ENCODE results near the gene MAP3K4.

The MAP3K4 gene

DNA sequence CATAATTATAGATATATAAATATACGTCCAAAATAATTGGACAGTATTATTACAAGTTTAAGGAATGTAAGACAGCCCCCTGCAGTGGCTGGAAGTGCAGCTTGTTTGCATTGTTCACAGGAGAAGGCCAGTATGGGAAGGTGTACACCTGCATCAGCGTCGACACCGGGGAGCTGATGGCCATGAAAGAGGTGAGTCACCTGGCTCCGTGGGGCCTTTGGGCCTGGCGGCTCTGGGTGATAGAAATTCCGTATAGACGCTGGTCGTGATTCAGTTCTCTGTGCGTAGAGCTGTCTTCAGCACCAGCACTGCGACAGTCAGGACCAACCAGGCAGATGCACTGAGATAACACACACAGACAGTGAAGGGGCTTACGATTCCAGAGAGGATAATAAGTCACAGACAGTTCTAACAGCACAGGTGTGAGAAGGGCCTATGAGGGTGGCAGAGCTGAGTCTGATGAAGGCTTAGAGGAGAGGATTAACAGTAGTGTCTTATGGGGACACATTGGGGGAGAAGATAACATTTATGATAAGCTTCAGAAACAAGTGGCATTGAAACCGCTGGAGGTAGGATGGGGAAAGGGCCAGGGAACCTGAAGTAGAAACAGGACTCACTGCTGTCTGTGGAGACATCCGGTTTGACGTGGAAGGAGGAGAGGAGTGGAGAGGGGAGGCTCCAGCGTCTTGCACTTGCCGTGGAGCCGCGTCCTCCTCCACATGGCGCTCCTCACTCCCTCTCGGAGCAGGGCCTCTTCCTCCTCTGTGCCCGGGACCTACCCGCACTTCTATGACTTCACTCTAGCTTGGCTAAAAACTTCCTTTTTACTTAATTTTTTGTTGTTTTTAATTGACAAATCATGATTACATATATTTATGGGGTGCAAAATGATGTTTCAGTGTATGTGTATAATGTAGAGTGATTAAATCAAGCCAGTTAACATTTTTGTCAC, 116.5 kb downstream of the MAP3K4 start:
- no peak for TF ChIP-seq ZFX (IDR thresholded peaks at IDR 0.05)
- TF ChIP-seq, protein P1, sequence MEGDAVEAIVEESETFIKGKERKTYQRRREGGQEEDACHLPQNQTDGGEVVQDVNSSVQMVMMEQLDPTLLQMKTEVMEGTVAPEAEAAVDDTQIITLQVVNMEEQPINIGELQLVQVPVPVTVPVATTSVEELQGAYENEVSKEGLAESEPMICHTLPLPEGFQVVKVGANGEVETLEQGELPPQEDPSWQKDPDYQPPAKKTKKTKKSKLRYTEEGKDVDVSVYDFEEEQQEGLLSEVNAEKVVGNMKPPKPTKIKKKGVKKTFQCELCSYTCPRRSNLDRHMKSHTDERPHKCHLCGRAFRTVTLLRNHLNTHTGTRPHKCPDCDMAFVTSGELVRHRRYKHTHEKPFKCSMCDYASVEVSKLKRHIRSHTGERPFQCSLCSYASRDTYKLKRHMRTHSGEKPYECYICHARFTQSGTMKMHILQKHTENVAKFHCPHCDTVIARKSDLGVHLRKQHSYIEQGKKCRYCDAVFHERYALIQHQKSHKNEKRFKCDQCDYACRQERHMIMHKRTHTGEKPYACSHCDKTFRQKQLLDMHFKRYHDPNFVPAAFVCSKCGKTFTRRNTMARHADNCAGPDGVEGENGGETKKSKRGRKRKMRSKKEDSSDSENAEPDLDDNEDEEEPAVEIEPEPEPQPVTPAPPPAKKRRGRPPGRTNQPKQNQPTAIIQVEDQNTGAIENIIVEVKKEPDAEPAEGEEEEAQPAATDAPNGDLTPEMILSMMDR (conservative IDR thresholded peaks at IDR 0.05): no peak
- H3K27ac ChIP-seq: no peak overlapping the region

DNA sequence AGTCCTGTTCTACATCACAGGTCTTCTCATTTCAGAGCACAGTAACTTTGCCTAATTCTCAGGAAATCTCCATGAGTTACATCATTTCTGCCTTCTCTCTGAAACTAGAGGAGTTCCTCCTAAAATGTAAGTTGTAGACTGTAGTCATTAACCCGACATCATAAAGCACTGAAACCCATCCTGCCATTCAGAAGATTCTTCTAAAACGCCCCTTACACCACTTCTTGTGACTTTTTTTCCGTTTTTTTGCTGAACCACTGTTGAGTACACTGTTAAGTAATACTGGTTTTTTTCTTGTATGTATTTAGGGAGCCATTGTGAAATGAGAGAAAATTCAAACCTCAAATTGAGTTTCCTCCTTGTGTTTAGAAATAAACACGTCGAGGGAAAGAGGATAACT, 117.3 kb downstream of the MAP3K4 start:
- H3K27ac ChIP-seq: no peak overlapping the region
- TF ChIP-seq, protein P1 (conservative IDR thresholded peaks at IDR 0.05): no peak
- no peak for TF ChIP-seq ZFX (IDR thresholded peaks at IDR 0.05)

DNA sequence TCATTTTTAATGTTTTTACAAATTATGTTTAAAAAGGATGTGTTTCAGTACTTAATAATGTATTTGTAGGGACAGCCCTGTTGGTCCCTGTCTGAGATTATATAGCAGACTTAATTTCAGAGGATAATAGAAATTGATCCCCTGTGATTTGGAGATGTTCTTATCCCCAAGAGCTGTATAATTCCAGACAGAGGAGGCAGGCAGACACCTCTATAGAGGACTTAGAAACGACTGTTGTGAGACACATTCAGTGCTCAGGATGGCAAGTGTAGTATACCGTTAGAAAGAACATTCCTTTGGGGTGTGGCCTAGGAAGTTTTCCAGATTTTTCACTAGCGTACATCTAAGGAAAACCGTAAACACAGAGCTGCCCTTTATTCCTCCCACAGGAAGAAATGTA, 117.8 kb downstream of the MAP3K4 start:
- H3K27ac ChIP-seq: no peak overlapping the region
- TF ChIP-seq, protein P1 (conservative IDR thresholded peaks at IDR 0.05): no peak
- TF ChIP-seq ZFX (IDR thresholded peaks at IDR 0.05): no peak

DNA sequence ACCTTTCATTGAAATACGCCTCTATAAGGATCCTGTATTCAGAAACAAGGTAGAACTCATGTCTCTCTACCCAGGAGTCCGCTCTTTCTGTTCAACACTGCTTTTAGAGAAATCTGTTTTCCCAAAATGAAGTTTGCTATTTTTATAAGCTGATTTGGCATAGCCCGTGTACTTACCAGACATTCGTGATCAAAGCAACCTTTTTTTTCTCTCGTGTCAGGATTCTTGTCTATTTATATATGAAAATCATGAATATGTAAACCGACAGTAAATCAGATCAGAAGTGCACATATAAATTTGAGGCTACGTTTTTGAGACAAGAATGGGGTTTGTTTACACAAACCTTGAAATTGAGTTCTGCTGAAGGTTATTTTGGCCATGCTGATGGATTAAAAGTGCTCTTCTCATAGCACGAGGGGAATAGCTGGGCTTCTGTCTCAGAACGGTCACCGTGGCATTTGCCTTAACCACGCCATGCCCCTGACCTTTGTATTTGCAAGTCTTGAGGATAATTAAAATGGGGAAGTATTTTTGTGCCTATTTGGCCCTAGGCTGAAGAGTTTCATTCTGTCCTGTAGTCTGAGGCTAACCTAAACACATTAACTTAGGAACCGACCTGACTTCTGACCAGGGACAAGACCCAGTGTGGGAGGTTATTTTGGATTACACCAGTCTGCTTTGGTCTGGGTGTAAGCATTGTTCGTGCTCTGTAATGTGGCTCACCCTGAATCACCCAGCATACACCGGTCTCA, 118.6 kb downstream of the MAP3K4 start:
- TF ChIP-seq ZFX (IDR thresholded peaks at IDR 0.05): no peak
- TF ChIP-seq, protein P1 (conservative IDR thresholded peaks at IDR 0.05): no peak
- no peak overlapping the region for H3K27ac ChIP-seq

DNA sequence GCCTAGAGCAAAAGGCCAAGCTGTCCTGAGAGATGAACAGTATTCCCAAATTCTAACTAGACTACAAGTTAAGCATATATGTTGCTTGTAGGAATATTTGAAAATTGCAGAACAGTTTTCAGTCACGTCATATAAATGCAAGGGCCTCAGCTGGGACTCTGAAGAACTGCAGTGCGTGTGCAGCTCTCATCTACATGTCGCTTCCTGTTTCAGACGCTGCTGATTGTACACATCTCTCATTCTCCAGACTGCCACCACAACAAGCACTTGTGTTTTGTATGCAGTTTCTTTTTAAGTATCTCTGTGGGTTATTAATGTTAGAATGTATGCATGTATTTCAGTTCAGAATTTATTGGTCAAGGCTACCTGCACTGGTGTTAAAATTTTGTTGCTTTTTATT, 119.7 kb downstream of the MAP3K4 start:
- TF ChIP-seq, protein P1 (conservative IDR thresholded peaks at IDR 0.05): no peak
- TF ChIP-seq ZFX (IDR thresholded peaks at IDR 0.05): no peak
- no peak overlapping the region for H3K27ac ChIP-seq

DNA sequence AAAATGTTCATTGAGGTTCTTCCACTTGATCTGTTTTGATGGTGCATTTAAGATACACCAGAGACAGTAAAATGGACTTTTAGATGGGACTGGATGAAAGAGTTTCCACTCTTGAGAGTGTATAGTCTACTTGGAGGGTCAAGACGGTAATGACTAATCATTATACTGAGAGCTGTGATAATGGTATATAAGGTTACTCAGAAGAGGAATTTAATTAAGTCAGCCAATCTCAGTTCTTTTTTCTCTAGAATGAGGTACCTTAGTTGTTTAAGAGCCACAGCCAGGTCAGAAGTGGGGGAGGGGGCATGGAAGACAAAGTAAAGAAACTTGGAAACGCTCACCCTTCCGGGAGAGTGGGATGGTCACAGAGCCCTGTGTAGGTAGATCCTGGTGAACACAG, 123.9 kb downstream of the MAP3K4 start:
- H3K27ac ChIP-seq: no peak overlapping the region
- TF ChIP-seq ZFX (IDR thresholded peaks at IDR 0.05): no peak
- TF ChIP-seq, protein P1 (conservative IDR thresholded peaks at IDR 0.05): no peak

DNA sequence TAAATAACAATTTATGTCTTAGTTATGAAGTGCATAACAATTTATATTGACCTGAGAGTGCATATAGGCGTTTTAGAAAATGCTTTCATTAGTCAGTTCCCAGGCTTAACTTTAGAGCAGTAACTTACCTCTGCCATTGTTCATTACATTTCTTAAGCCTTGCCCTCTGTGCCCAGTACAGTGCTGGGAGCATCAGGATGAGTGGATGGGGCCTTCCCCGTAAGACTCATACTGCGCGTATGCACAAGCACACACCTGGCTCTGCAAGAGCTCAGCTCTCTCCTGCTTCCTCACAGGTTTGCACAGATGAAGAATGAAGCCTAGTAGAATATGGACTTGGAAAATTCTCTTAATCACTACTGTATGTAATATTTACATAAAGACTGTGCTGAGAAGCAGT, 125.0 kb downstream of the MAP3K4 start:
- TF ChIP-seq ZFX (IDR thresholded peaks at IDR 0.05): no peak
- TF ChIP-seq, protein P1 (conservative IDR thresholded peaks at IDR 0.05): no peak
- no peak overlapping the region for H3K27ac ChIP-seq
